SK-N-MC (cell line): Measurements from ENCODE around the gene CELSR2.

Experiments
- DNase-seq: peaks from one replicate; pipeline ENCODE4 v3.0.0-alpha.2; 2011; ENCODE audit warnings: low read depth, low spot score
- H3K27ac ChIP-seq: fragments of 200-600 bp; sonication (generic); 2 replicates; pipeline ENCODE4 v1.5.1; 2016; ENCODE audit warnings: mixed run types
- H3K36me3 ChIP-seq: fragments of 200-600 bp; sonication (generic); 2 replicates; pipeline ENCODE4 v1.6.1; 2017; ENCODE audit warnings: antibody characterized with exemption, low read length, mixed read lengths; ENCODE audit not compliant: insufficient read depth
- H3K4me3 ChIP-seq: fragments of 200-600 bp; sonication (generic); 2 replicates; pipeline ENCODE4 v1.5.1; 2016
- H3K9ac ChIP-seq: fragments of 200-600 bp; sonication (generic); 2 replicates; pipeline ENCODE4 v1.8.0; 2017; ENCODE audit warnings: mixed run types, mixed read lengths; ENCODE audit not compliant: insufficient read length
- H3K9me3 ChIP-seq: fragments of 200-600 bp; sonication (generic); 2 replicates; pipeline ENCODE4 v1.6.1; 2017; ENCODE audit warnings: low read depth, mild to moderate bottlenecking, antibody characterized with exemption, low read length, moderate library complexity, mixed read lengths
- EZH2 ChIP-seq: fragments of 200-600 bp; sonication (generic); IDR thresholded peaks from one replicate; pipeline ENCODE4 v1.6.1; 2017; ENCODE audit warnings: antibody characterized with exemption
- FOXP2 ChIP-seq: optimal IDR thresholded peaks from 2 replicates; pipeline ENCODE3; 2011; ENCODE audit warnings: mild to moderate bottlenecking, moderate library complexity; ENCODE audit not compliant: insufficient read depth; ENCODE audit errors: extremely low read length, control extremely low read depth
- POLR2AphosphoS5 ChIP-seq: IDR thresholded peaks from 2 replicates; pipeline ENCODE4 v1.6.1; 2012; ENCODE audit warnings: mild to moderate bottlenecking, low read depth, low read length, borderline replicate concordance

CELSR2 gene

GRCh38 chr1:109322974-109323373, 73.6 kb downstream of the CELSR2 start:
- no peak for DNase-seq
- H3K27ac ChIP-seq = no peak overlapping the region

More at GRCh38 chr1:109322974-109323373, 73.6 kb downstream of the CELSR2 start:
- no peaks in the 10 kb centered on the region for H3K9me3 ChIP-seq
- no peaks in the 10 kb centered on the region for H3K36me3 ChIP-seq
- TF ChIP-seq FOXP2 (no peak), EZH2 (no peak), POLR2AphosphoS5 (no peak)
- no peak overlapping the region for H3K4me3 ChIP-seq
- no peak overlapping the region for H3K9ac ChIP-seq
